NB4 (cell line): ENCODE measurements around the gene SMIM43.

Source experiments
- CTCF ChIP-seq: IDR thresholded peaks from one replicate; pipeline ENCODE4 v1.5.1; 2012; ENCODE audit warnings: low read depth, low read length
- MAX ChIP-seq: IDR thresholded peaks from 2 replicates; pipeline ENCODE4 v1.6.1; 2011; ENCODE audit warnings: low read depth, low read length
- MYC ChIP-seq: IDR thresholded peaks from 2 replicates; pipeline ENCODE4 v1.6.1; 2011; ENCODE audit warnings: low read depth, low read length
- POLR2A ChIP-seq: IDR thresholded peaks from 2 replicates; pipeline ENCODE4 v1.6.1; 2011; ENCODE audit warnings: mild to moderate bottlenecking; ENCODE audit not compliant: insufficient read length; ENCODE audit errors: extremely low read depth

GRCh38 chr4:121771869-121772268 lies 6.9 kb upstream of the SMIM43 start:
- TF ChIP-seq CTCF (no peak), MYC (no peak), POLR2A (no peak), MAX (no peak)
